Ovary (tissue), 3 donors: ENCODE measurements around the gene MORN5.

Experiments
- EP300 ChIP-seq: sonication (generic); formaldehyde crosslinking; IDR thresholded peaks from one replicate; pipeline ENCODE4 v1.6.1; 2017; ENCODE audit warnings: antibody characterized with exemption
- POLR2A ChIP-seq: fragments of 450-650 bp; IDR thresholded peaks from one replicate; pipeline ENCODE4 v1.6.1; 2017; ENCODE audit warnings: antibody characterized with exemption, mild to moderate bottlenecking, moderate library complexity
- TF ChIP-seq, protein P1 (sequence below), 3 donors: fragments of 450-650 bp in 2 of 3; fragments of 200-600 bp in 1 of 3; IDR thresholded peaks; one replicate each; pipeline versions ENCODE4 v1.5.1 to v1.8.0; 2016 to 2022; ENCODE audit warnings: antibody characterized with exemption in 3 of 3, mild to moderate bottlenecking in 1 of 3
- donor health status: DM: no; HTN: no; CAD: no.

DNA sequence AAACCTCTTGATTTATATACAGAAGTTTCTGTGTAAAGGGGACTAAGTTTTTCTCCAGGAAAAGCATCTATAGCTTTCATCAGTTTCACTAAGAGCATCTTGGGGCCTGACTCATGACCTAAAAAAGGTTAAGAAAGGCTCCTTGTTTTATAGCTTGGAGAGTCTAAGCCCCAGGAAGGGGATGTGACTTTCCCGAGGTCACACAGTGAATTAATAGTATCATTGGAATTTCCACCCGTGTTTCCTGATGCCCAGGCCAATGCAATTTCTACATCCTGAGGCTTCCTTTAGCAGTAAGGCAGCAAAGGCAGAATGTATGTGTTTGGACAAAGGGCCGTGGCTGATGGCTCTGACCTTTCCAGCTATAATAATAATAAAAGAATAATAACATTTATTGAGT, 8.6 kb downstream of the MORN5 start:
- TF ChIP-seq, protein P1, sequence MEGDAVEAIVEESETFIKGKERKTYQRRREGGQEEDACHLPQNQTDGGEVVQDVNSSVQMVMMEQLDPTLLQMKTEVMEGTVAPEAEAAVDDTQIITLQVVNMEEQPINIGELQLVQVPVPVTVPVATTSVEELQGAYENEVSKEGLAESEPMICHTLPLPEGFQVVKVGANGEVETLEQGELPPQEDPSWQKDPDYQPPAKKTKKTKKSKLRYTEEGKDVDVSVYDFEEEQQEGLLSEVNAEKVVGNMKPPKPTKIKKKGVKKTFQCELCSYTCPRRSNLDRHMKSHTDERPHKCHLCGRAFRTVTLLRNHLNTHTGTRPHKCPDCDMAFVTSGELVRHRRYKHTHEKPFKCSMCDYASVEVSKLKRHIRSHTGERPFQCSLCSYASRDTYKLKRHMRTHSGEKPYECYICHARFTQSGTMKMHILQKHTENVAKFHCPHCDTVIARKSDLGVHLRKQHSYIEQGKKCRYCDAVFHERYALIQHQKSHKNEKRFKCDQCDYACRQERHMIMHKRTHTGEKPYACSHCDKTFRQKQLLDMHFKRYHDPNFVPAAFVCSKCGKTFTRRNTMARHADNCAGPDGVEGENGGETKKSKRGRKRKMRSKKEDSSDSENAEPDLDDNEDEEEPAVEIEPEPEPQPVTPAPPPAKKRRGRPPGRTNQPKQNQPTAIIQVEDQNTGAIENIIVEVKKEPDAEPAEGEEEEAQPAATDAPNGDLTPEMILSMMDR (IDR thresholded peaks at IDR 0.05): no peak
- TF ChIP-seq POLR2A: no peak
- no peak for TF ChIP-seq EP300
